SK-N-SH (cell line): ENCODE data around the gene MAP4.

Experiments used
- EP300 ChIP-seq, 2 experiments: IDR thresholded peaks; 2 replicates each; pipeline versions ENCODE4 v1.4.0 to v1.6.1; 2012; ENCODE audit warnings: borderline replicate concordance in 1 of 2, low read depth in 1 of 2, low read length in 1 of 2
- FOSL2 ChIP-seq: IDR thresholded peaks from 2 replicates; pipeline ENCODE4 v1.4.0; 2012; ENCODE audit warnings: low read depth, mild to moderate bottlenecking, moderate library complexity, borderline replicate concordance
- MXI1 ChIP-seq: IDR thresholded peaks from 2 replicates; pipeline ENCODE4 v1.6.1; 2012; ENCODE audit warnings: mild to moderate bottlenecking, low read depth, low read length, improper control_type of control experiment
- SMC3 ChIP-seq: IDR thresholded peaks from 2 replicates; pipeline ENCODE4 v1.6.1; 2012; ENCODE audit warnings: low read depth, low read length, improper control_type of control experiment
- TF ChIP-seq, protein P1 (sequence below): fragments of 200-600 bp; sonication (generic); IDR thresholded peaks from 2 replicates; pipeline ENCODE4 v1.6.1; 2017; ENCODE audit warnings: antibody characterized with exemption, mild to moderate bottlenecking, moderate library complexity
- TF ChIP-seq, protein P2 (sequence below): IDR thresholded peaks from 2 replicates; pipeline ENCODE4 v1.4.0; 2012; ENCODE audit warnings: low read depth, borderline replicate concordance

DNA sequence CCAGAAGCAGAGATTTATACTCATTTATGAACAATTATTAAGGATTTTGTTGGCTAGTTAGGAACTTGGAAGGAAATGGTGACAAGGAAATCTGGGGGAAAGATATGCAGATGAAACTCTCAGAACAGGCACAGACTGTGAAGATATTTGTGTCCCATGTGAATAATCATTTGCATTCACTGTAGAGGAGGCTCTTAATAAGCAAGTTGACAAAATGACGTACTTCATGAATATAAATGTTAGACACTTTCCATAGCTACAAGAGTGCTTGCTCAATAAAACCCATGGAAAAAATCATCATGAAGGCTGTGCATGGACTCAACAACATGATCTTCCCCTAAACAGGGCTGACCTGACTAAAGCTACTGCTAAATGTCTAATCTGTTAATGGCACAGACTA, 59.7 kb downstream of the MAP4 start:
- TF ChIP-seq, protein P1, sequence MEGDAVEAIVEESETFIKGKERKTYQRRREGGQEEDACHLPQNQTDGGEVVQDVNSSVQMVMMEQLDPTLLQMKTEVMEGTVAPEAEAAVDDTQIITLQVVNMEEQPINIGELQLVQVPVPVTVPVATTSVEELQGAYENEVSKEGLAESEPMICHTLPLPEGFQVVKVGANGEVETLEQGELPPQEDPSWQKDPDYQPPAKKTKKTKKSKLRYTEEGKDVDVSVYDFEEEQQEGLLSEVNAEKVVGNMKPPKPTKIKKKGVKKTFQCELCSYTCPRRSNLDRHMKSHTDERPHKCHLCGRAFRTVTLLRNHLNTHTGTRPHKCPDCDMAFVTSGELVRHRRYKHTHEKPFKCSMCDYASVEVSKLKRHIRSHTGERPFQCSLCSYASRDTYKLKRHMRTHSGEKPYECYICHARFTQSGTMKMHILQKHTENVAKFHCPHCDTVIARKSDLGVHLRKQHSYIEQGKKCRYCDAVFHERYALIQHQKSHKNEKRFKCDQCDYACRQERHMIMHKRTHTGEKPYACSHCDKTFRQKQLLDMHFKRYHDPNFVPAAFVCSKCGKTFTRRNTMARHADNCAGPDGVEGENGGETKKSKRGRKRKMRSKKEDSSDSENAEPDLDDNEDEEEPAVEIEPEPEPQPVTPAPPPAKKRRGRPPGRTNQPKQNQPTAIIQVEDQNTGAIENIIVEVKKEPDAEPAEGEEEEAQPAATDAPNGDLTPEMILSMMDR, result no peak
- TF ChIP-seq FOSL2, result no peak
- no peak for TF ChIP-seq SMC3
- TF ChIP-seq, protein P2, sequence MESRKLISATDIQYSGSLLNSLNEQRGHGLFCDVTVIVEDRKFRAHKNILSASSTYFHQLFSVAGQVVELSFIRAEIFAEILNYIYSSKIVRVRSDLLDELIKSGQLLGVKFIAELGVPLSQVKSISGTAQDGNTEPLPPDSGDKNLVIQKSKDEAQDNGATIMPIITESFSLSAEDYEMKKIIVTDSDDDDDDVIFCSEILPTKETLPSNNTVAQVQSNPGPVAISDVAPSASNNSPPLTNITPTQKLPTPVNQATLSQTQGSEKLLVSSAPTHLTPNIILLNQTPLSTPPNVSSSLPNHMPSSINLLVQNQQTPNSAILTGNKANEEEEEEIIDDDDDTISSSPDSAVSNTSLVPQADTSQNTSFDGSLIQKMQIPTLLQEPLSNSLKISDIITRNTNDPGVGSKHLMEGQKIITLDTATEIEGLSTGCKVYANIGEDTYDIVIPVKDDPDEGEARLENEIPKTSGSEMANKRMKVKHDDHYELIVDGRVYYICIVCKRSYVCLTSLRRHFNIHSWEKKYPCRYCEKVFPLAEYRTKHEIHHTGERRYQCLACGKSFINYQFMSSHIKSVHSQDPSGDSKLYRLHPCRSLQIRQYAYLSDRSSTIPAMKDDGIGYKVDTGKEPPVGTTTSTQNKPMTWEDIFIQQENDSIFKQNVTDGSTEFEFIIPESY, result no peak
- no peak for TF ChIP-seq MXI1
- no peak for TF ChIP-seq EP300 (IDR thresholded peaks at IDR 0.05; ENCODE audit: borderline replicate concordance in 1 of 2, low read depth in 1 of 2, low read length in 1 of 2)
